Activated naive CD4-positive, alpha-beta T cell treated with anti-CD3 and anti-CD28 coated beads for 36 hours (primary cell): ENCODE results near the gene AKAP12. TPM values are rescaled to one million over a fixed set of nuclear protein-coding genes. Genes with fewer than 3 reads are reported as not detected.

ENCODE experiments used
- CTCF ChIA-PET: fragments of 350-600 bp; sonication (Branson Sonifier 250); formaldehyde crosslinking; loops from one replicate; lab custom pipeline; 2021; ENCODE audit warnings: antibody characterized with exemption; lab: Charles Lee
- DNase-seq: peaks from one replicate; pipeline ENCODE4 v3.0.0-alpha.2; 2020
- H3K27ac Mint-ChIP-seq: one replicate; pipeline ENCODE4 v1.8.0; 2021; ENCODE audit warnings: mild to moderate bottlenecking, mixed read lengths
- H3K27me3 Mint-ChIP-seq: one replicate; pipeline ENCODE4 v1.8.0; 2021; ENCODE audit warnings: low read depth, mixed read lengths
- H3K36me3 Mint-ChIP-seq: one replicate; pipeline ENCODE4 v1.8.0; 2021; ENCODE audit warnings: low read depth, mixed read lengths
- H3K4me1 Mint-ChIP-seq: one replicate; pipeline ENCODE4 v1.8.0; 2021; ENCODE audit warnings: low read depth, mixed read lengths
- H3K4me3 Mint-ChIP-seq: one replicate; pipeline ENCODE4 v1.8.0; 2021; ENCODE audit warnings: mild to moderate bottlenecking, moderate library complexity, mixed read lengths
- H3K9me3 Mint-ChIP-seq: one replicate; pipeline ENCODE4 v1.8.0; 2021; ENCODE audit warnings: mixed read lengths
- intact Hi-C: fragments of 100-400 bp; cut with micrococcal nuclease; formaldehyde crosslinking; loops from one replicate; pipeline ENCODE4 v1.15.1; 2023
- total RNA-seq, 2 experiments: library from RNA; stranded (reverse); gene quantifications; one replicate each; pipeline ENCODE4 v1.2.3, GENCODE V29; 2021

AKAP12 gene
- total RNA-seq, 2 experiments from 2014 or later, result 0.62 to 0.77 TPM

DNA sequence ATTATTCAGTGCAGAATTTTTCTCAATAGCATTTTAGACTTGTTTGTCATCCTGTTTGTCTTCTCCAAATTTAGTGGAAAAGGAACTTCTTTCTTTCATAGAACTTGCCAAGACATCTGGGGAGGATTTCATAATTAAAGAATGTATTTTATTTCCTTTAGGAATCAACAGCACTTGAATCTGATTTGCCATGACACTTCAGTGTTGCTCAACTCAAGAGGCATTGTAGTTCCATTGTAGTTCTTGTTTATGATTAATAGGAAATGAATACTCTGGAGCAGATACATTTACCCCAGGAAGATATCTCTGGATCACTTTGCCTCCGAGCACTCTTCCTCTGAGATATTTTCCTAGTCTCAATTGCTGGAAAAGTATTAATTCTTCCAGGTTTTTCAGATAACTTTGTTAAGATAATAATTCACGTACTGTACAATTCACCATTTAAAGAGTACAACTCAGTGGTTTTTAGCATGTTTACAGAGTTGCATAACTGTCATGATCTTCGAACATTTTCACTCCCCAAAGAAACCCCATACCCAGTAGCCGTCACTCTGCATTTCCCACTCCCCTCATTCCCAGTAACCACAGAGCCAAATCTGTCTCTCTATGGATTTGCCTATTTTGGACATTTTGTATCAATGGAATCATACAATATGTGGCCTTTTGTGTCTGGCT is 29.7 kb downstream of the AKAP12 start:
- H3K9me3 Mint-ChIP-seq, result no peaks in the 10 kb centered on the region
- DNase-seq, result no peak
- H3K36me3 Mint-ChIP-seq, result no peaks in the 10 kb centered on the region
- CTCF ChIA-PET, result no interaction called here
- no peak overlapping the region for H3K27ac Mint-ChIP-seq
- intact Hi-C loops, result no loop called here
- no peak overlapping the region for H3K4me3 Mint-ChIP-seq
- no peaks in the 10 kb centered on the region for H3K4me1 Mint-ChIP-seq
- H3K27me3 Mint-ChIP-seq, result peaks cover 6% of the 10 kb centered on the region

DNA sequence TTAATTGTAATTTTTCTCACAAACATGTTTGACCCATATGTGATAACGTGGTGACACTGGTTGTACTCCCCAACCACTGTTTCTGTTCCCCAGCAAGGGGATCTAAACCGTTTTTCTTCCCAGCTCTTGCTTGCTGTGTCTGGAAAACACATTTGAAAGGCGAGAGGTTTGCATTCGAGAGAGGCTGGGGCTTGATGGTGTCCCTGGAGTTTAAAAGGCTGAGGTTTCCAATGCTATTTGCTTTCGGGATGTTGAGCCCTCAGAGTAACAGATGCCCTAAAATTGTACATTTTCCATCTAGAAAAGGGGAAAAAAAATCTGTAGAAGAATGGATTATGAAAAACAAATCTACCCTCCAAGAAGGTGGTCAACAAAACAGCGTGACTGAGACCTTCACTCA is 35.4 kb downstream of the AKAP12 start:
- H3K9me3 Mint-ChIP-seq, result no peaks in the 10 kb centered on the region
- H3K4me3 Mint-ChIP-seq, result no peak overlapping the region
- H3K27ac Mint-ChIP-seq, result no peak overlapping the region
- peaks cover 12% of the 10 kb centered on the region for H3K27me3 Mint-ChIP-seq
- intact Hi-C loops, result no loop called here
- CTCF ChIA-PET, result no interaction called here
- DNase-seq, result no peak
- H3K36me3 Mint-ChIP-seq, result no peaks in the 10 kb centered on the region
- H3K4me1 Mint-ChIP-seq, result no peaks in the 10 kb centered on the region

DNA sequence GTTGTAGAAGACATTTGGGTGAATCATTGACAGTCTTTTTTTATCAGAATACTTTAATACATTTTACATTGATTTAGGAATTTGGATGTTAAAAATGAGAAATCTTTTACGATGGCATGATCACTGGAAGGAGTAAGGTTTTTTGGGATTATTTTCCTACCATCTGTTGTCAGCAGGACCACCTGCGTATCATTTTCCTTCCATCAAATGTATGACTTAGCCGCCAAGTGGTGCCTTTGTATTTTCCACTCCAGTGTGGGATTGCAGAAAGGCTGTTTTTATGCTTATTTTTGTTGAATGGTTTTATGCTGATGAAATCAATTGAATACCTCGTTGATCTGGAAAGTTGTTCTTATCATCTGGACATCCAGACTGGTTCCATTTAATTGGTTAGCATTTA is 35.8 kb downstream of the AKAP12 start:
- Mint-ChIP-seq H3K27ac (no peak overlapping the region), H3K9me3 (no peaks in the 10 kb centered on the region), H3K4me3 (no peak overlapping the region), H3K36me3 (no peaks in the 10 kb centered on the region), H3K4me1 (no peaks in the 10 kb centered on the region), H3K27me3 (peaks cover 12% of the 10 kb centered on the region)
- CTCF ChIA-PET, result no interaction called here
- no peak for DNase-seq
- intact Hi-C loops, result no loop called here

DNA sequence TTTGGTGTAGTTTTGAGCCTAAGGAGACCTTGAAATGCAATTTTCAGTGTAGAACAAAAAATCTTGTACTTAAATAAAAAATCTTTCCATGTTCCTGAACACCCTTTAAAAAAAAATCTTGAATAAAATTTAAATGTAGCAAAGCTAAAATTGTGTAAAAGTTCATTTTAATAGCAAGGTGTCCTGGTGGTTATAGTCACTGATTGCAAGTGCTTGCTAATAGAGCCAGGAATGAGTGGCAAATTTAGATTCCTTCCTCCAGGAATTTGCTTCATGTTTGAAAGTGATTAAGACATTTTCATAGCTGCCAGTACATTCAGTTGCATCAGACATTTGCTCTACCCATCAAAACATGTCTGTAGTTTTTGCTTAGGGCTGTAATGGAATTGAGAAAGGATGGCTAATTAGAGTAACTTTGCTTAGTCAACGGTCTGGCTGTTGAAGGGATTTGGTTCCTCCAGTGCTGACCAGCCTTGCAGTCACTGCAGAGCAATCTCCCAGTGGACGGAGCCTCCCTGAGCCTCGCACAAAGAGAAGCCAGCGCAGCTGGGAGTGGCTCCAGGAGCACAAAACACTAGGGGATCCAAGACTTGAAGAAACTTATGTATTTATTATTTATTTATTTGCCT is 36.5 kb downstream of the AKAP12 start:
- H3K27ac Mint-ChIP-seq, result no peak overlapping the region
- H3K4me1 Mint-ChIP-seq, result no peaks in the 10 kb centered on the region
- CTCF ChIA-PET, result no interaction called here
- intact Hi-C loops, result no loop called here
- H3K36me3 Mint-ChIP-seq, result no peaks in the 10 kb centered on the region
- no peaks in the 10 kb centered on the region for H3K9me3 Mint-ChIP-seq
- no peak overlapping the region for H3K4me3 Mint-ChIP-seq
- DNase-seq, result no peak
- peaks cover 13% of the 10 kb centered on the region for H3K27me3 Mint-ChIP-seq

DNA sequence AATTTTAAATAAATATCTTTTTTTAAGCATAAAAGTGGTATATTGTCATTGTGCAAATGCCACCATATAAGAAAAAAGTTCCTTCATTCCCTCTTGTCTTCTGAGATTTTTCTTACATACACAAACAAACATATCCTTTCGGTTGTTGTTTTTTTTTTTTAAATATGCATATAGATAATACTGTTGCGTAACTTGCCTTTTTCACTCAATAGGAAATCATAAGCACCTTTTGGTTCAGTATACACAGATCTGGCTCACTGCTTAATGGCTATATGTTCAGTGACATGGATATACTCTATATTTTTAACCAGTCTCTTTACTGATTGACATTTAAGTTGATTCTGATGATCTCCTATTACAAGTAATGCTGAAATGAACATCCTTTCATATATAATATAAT is 40.1 kb downstream of the AKAP12 start:
- intact Hi-C loops, result no loop called here
- Mint-ChIP-seq H3K4me1 (peaks cover 8% of the 10 kb centered on the region), H3K27ac (no peak overlapping the region), H3K4me3 (no peak overlapping the region), H3K9me3 (no peaks in the 10 kb centered on the region), H3K27me3 (peaks cover 13% of the 10 kb centered on the region), H3K36me3 (no peaks in the 10 kb centered on the region)
- CTCF ChIA-PET, result no interaction called here
- no peak for DNase-seq

DNA sequence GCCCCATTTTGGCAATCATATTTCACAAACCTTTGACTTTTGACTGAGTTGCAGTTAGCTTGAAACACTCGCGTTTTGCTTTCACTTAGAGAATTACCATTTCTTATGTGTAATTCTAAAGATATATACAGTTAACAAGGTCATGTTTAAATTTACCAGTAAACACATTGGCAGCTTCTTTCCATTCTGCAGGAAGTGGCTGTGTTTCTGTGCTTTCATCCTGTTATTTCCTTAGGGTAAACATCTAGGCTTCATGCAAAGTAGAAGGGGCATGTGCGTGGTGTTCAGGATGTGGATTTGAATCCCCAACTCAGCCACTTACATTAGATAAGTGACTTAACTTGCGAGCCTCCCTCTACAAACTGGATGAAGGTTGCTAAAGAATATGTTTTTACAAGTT is 41.1 kb downstream of the AKAP12 start:
- no peak overlapping the region for H3K4me3 Mint-ChIP-seq
- peaks cover 15% of the 10 kb centered on the region for H3K27me3 Mint-ChIP-seq
- peaks cover 15% of the 10 kb centered on the region for H3K4me1 Mint-ChIP-seq
- intact Hi-C loops, result no loop called here
- DNase-seq, result no peak
- CTCF ChIA-PET, result no interaction called here
- H3K27ac Mint-ChIP-seq, result no peak overlapping the region
- no peaks in the 10 kb centered on the region for H3K9me3 Mint-ChIP-seq
- no peaks in the 10 kb centered on the region for H3K36me3 Mint-ChIP-seq

DNA sequence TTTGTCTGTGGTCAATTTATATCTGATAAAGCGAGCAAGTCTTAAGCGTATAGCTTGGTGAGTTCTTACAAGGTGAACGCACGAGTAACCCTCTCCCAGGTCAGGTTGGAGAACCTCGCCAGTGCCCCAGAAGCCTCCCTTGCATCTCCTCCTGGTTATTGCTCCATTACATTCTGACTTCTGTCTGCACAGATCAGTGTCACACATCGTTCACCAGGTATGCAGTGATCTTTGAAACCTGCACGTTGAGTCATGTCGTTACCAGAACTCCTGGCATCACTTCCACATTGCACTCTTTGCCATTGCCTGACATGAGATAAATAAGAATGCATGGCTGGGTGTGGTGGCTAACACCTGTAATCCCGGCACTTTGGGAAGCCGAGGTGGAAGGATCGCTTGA is 44.2 kb downstream of the AKAP12 start:
- DNase-seq, result no peak
- H3K27me3 Mint-ChIP-seq, result peaks cover 10% of the 10 kb centered on the region
- no peak overlapping the region for H3K4me3 Mint-ChIP-seq
- H3K4me1 Mint-ChIP-seq, result peaks cover 22% of the 10 kb centered on the region
- intact Hi-C loops, result loop anchor here (1.0 to 2.0 kb wide), 4 partner anchors 41 to 1115 kb away; no protein-coding TSS in a partner anchor
- no peaks in the 10 kb centered on the region for H3K9me3 Mint-ChIP-seq
- no peaks in the 10 kb centered on the region for H3K36me3 Mint-ChIP-seq
- no peak overlapping the region for H3K27ac Mint-ChIP-seq
- CTCF ChIA-PET, result interaction anchor here (1.2 kb wide), 1 partner anchor 269 kb away, joined by 3 read pairs; no protein-coding TSS in a partner anchor

DNA sequence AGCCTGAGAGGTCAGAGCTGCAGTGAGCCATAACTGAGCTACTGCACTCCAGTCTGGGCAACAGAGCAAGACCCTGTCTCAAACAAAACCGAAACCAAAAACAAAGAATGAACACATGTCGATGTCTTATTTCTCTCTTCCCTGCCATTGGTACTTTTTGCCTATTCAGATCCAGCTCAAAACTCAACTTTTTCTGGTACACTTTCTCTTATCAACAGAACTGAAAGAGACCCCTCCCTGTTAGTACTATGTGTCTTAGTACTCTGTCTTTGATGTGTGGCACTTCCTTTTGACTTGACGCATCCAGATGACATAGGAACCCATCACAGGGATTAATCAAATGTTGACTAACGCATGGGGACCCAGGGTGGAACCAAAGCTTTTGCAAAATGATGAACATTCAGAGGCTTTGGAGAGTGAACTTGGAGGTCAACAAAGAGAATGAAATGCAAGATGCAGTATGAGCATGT is 44.8 kb downstream of the AKAP12 start:
- DNase-seq, result peak; percentile 42
- H3K36me3 Mint-ChIP-seq, result no peaks in the 10 kb centered on the region
- peaks cover 28% of the 10 kb centered on the region for H3K4me1 Mint-ChIP-seq
- H3K4me3 Mint-ChIP-seq, result no peak overlapping the region
- H3K9me3 Mint-ChIP-seq, result no peaks in the 10 kb centered on the region
- CTCF ChIA-PET, result interaction anchor here (1.0 to 1.2 kb wide), 2 partner anchors 40 to 270 kb away, joined by 3 to 4 read pairs; no protein-coding TSS in a partner anchor
- H3K27me3 Mint-ChIP-seq, result peaks cover 5% of the 10 kb centered on the region
- H3K27ac Mint-ChIP-seq, result peak overlapping the region; percentile 3
- intact Hi-C loops, result loop anchor here (1.0 to 2.0 kb wide), 4 partner anchors 40 to 1115 kb away; no protein-coding TSS in a partner anchor

DNA sequence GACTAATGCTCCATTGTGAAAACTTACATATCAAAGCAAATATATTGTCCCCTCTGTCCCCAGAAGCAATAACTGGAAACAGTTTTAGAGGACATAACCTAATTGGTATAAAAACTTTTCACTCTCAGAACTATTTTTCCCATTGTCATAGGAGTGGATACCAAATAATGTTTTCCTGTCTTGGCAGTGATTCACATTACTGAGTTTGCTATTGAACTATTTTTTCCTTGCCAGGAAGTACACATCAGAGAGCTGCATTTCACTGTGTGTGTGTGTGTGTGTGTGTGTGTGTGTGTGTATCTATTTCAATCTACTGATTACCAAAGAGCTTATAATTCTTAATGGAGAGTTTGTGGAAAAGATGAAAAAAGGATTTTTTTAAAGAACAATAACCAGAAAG is 45.4 kb downstream of the AKAP12 start:
- CTCF ChIA-PET, result interaction anchor here (1.0 to 1.2 kb wide), 2 partner anchors 40 to 270 kb away, joined by 3 to 4 read pairs; no protein-coding TSS in a partner anchor
- Mint-ChIP-seq H3K36me3 (no peaks in the 10 kb centered on the region), H3K4me3 (no peak overlapping the region), H3K27me3 (peaks cover 5% of the 10 kb centered on the region), H3K9me3 (no peaks in the 10 kb centered on the region), H3K4me1 (peaks cover 33% of the 10 kb centered on the region), H3K27ac (peak overlapping the region; percentile 3)
- no peak for DNase-seq
- intact Hi-C loops, result loop anchor here (2.0 kb wide), 3 partner anchors 40 to 88 kb away; no protein-coding TSS in a partner anchor

DNA sequence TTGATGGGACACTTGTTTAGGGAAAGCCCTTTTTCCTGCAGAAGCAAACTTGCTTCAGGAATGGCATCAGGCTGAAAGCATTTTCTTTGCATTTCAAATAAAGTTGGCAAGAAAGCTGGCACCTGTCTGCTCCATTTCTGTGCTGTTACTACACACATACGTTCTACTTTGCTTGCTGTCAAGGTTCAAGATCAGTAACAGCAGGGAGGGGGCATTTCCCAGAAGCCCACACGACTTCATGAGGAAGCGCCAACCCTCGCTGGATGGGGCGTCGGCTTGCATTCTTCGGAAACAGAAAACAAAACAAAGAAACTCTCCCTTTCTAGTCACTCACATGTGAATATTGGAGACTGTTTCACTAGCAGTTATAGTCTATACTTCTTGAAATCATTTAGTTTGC is 46.4 kb downstream of the AKAP12 start:
- peaks cover 39% of the 10 kb centered on the region for H3K4me1 Mint-ChIP-seq
- DNase-seq, result peak; percentile 10
- no peaks in the 10 kb centered on the region for H3K9me3 Mint-ChIP-seq
- no peak overlapping the region for H3K4me3 Mint-ChIP-seq
- H3K27ac Mint-ChIP-seq, result no peak overlapping the region
- no peaks in the 10 kb centered on the region for H3K36me3 Mint-ChIP-seq
- intact Hi-C loops, result no loop called here
- CTCF ChIA-PET, result no interaction called here
- peaks cover 4% of the 10 kb centered on the region for H3K27me3 Mint-ChIP-seq

DNA sequence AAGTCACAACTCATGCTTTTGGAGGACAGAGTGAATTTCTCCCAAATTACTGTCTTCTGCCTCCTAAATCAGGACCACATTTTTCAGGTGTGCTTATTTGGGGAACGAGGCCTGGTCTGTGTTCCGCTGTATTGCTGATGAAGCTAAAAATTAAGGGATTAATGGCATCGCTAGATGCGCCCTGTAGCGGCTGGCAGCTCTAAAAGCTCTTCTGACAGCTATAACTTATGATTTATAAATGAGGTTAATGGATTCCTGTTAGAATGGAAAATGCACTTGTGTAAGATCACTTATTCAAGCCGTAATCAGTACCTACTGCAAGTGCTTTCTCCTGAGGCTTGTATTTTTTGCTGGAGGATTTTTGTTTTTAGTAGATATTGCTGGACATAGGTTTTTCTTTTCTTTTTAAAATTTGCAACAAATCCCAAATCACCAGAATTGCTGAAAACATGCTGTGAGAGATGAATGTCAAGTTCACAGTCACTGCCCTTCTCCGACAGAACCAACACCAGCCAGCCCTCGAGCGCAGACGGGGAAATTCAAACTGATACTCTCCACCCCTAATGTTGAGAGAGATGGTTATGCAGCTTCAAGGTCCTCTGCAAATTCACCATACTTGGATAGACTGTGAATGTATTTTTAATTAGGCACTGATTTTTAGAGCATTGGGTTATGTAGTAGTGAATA is 49.1 kb downstream of the AKAP12 start:
- DNase-seq, result peak; percentile 8
- H3K4me3 Mint-ChIP-seq, result no peak overlapping the region
- peaks cover 4% of the 10 kb centered on the region for H3K27me3 Mint-ChIP-seq
- no peaks in the 10 kb centered on the region for H3K36me3 Mint-ChIP-seq
- intact Hi-C loops, result no loop called here
- CTCF ChIA-PET, result interaction anchor here (0.6 to 0.8 kb wide), 4 partner anchors 29 to 271 kb away, joined by 3 to 5 read pairs (median 4); no protein-coding TSS in a partner anchor
- no peak overlapping the region for H3K27ac Mint-ChIP-seq
- H3K9me3 Mint-ChIP-seq, result no peaks in the 10 kb centered on the region
- H3K4me1 Mint-ChIP-seq, result peaks cover 39% of the 10 kb centered on the region

DNA sequence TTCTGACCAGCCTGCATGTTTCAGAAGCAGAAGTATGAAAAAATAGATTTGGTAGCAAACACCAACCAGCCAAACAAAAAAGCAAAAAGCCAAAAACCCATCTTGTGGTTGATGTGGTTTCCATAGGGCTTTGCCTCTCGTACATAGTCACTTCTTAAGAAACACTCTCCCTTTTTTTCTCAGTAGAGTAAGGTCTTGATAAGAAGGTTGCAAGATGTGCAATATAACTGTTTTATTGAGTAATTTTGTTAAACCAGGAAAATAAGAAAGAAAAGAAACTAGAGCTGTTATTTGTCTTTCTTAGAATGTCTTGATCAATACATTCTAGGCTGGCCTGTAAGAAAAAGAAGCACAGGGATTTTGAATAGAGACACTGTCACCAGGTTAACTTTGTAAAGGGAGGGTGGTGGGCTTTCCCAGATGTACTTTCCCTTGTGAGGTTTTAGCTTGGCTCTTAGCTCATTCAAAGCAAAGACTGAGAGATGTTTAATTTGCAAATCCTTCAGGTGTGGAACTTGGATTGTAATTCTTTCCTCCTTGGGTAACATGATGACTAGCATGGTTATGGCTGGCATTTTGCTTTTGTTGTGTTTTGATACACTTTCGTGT is 49.7 kb downstream of the AKAP12 start:
- Mint-ChIP-seq H3K4me3 (no peak overlapping the region), H3K27ac (no peak overlapping the region), H3K27me3 (peaks cover 4% of the 10 kb centered on the region), H3K36me3 (no peaks in the 10 kb centered on the region), H3K4me1 (peaks cover 36% of the 10 kb centered on the region), H3K9me3 (no peaks in the 10 kb centered on the region)
- CTCF ChIA-PET, result interaction anchor here (0.7 to 0.8 kb wide), 3 partner anchors 47 to 272 kb away, joined by 3 to 4 read pairs (median 3); no protein-coding TSS in a partner anchor
- intact Hi-C loops, result no loop called here
- DNase-seq, result peak; percentile 9
